Ishikawa (cell line): ENCODE results near the gene D2HGDH.
A peak's percentile ranks its signal among the peaks of the same experiment; 100 is the strongest.

Experiments
- CEBPB ChIP-seq: IDR thresholded peaks from 2 replicates; pipeline ENCODE4 v1.6.1; 2012
- CREB1 ChIP-seq: IDR thresholded peaks from 2 replicates; pipeline ENCODE4 v1.6.1; 2012; ENCODE audit warnings: low read depth
- EP300 ChIP-seq: IDR thresholded peaks from 2 replicates; pipeline ENCODE4 v1.6.1; 2012; ENCODE audit warnings: borderline replicate concordance
- RAD21 ChIP-seq: IDR thresholded peaks from 2 replicates; pipeline ENCODE4 v1.6.1; 2012; ENCODE audit warnings: low read depth
- REST ChIP-seq: IDR thresholded peaks from 2 replicates; pipeline ENCODE4 v1.6.1; 2012; ENCODE audit warnings: low read depth, mild to moderate bottlenecking
- TAF1 ChIP-seq: IDR thresholded peaks from 2 replicates; pipeline ENCODE4 v1.6.1; 2012; ENCODE audit warnings: low read depth, mild to moderate bottlenecking
- TCF12 ChIP-seq: IDR thresholded peaks from 2 replicates; pipeline ENCODE4 v1.6.1; 2012; ENCODE audit warnings: low read depth
- YY1 ChIP-seq: IDR thresholded peaks from 2 replicates; pipeline ENCODE4 v1.6.1; 2012; ENCODE audit warnings: low read depth
- TF ChIP-seq, protein P1 (sequence below): IDR thresholded peaks from 2 replicates; pipeline ENCODE4 v1.6.1; 2012

GRCh38 chr2:241701399-241702154 lies 32.9 kb upstream of the D2HGDH start, which contains the start of gene ING5:
- TF ChIP-seq REST (no peak; the same call in 1 of the 2 replicates), TCF12 (peak; percentile 23; the same call in 1 of the 2 replicates), YY1 (peak; percentile 84), CEBPB (no peak), CREB1 (no peak), EP300 (no peak), TAF1 (peak; percentile 75; the same call in 1 of the 2 replicates), RAD21 (peak; percentile 25; the same call in 1 of the 2 replicates)
- TF ChIP-seq, protein P1, sequence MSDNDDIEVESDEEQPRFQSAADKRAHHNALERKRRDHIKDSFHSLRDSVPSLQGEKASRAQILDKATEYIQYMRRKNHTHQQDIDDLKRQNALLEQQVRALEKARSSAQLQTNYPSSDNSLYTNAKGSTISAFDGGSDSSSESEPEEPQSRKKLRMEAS: peak; percentile 93
